HG03457 (cell line): Measurements from ENCODE around the gene CHST12.

Source experiments
- ATAC-seq: cut with Tn5 transposase; IDR thresholded peaks from one replicate; pipeline ENCODE4 v1.9.1; 2021; ENCODE audit warnings: moderate number of reproducible peaks; ENCODE audit not compliant: unreplicated experiment

CHST12 gene

DNA sequence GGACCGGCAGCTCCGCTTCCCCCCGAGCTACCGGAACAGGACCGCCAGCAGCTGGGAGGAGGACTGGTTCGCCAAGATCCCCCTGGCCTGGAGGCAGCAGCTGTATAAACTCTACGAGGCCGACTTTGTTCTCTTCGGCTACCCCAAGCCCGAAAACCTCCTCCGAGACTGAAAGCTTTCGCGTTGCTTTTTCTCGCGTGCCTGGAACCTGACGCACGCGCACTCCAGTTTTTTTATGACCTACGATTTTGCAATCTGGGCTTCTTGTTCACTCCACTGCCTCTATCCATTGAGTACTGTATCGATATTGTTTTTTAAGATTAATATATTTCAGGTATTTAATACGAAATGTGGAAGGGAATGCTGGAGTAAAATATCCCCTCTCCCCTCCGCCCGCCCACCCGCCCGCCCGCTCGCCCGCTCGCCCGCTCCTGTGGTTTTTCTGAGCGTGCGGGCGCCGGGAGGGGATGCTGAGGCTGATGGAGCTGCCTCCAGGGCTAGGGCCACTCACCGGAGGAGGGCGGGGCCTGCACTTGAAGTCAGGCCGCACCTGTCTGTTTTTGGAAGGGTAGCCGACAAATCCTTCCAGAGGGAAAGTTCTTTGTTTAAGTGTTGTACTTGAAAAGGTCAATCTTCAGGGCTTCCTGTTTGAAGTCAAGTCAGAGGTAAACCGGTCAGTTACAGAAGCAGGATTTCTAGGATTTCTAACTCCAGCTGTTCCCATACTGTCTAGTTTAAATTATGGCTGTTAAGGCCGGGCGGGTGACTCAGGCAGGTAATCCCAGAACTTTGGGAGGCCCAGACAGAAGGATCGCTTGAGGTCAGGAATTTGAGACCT is 30.5 kb downstream of the CHST12 start:
- ATAC-seq, result no peak

DNA sequence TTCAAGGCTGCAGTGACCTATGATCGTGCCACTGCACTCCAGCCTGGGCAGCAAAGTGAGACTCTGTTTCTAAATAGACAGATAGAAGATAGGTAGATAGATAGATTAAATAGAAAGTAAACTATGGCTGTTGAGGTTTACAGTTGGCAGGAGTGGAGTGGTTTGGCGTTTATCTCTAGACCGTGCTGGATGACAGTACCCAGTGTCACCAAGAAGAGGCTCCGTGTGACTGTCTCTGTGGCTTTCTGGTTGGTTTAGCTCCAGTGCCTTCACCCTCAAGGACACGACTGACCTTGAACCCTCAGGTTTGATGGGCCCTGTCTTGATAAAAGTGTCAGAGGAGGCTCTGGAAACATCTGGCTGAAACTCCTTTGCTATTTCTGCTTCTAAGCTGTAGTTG is 31.7 kb downstream of the CHST12 start:
- ATAC-seq, result no peak

DNA sequence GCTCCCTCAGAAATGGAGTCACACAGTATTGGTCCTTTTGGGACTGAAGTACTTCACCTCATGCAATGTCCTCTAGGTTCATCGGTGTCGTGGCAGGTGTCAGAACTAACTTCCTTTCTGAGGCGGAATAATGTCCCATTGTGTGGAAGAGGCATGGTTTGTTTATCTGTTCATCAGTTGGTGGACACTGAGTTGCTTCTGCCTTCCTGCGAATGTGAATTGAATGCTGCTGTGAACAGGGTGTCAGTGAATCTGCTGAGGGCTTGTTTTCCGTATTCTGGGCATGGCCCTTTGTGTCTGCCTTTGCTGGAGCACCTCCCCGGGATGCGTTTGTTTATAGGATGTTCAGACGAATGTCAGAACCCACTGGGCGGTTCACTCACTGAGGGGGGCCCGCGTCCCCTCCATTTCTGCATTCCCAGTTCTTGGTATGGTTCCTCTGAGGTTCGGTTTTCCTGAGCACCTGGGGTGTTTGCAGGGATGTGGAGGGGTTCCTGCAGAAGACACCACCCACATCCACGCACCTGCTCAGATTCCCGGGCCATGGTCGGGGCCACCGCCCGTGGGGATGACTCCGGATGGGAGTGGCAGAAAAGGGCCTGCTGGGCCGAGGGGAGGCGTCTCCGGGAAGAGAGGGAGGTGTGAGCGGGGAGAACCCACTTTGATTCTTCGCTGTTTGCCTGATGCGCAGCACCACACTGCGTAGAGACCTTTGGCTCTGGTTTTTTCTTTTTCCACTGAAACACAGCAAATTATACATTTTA is 33.1 kb downstream of the CHST12 start:
- ATAC-seq, result no peak

DNA sequence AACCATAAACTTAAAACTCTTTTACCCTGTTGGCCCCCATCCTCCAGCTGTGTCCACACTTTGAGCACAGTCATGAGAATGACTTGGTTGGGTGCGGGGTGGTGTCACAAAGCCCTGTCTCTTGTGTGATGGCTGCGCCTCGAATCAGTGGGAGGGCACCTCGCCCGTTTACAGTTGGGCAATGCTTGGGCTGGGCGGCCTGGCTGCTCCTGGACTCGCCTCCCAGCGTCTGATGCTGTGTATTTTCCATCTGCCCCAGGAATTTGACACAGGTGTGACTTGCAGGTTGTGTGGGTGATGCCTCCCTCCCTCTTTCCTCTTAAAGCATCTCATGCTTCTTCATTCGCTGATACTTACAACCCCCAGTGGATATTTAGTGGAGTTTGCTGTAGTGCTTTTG is 33.7 kb downstream of the CHST12 start:
- no peak for ATAC-seq

DNA sequence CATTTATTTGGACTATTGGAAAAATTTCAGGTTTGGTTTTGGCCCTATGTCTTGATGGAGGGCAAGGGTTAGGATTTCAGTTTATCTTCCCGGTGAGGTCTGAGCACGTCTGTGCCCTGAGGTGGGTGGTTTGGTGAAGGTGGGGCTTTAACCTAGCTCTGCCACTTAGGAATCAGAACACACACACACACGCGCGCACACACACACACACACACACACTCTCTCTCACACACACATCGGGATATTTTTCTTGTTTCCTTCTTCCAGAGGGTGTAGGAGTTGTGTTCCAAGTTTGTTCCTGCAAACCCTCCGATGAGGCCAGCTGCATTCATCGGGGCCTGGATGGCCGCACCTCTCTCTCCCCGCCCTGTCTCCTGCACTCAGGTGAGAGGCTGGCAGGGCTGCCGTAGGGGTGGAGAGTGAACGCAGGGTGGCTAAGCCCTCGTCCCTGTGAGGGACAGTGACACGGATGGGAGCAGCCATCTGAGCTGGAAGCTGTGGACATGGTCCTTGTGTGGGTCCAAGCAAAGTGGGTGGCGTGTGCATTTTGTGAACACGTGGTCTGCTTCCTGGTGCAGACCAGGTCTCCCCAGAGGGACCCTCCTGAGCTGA is 34.2 kb downstream of the CHST12 start:
- no peak for ATAC-seq

DNA sequence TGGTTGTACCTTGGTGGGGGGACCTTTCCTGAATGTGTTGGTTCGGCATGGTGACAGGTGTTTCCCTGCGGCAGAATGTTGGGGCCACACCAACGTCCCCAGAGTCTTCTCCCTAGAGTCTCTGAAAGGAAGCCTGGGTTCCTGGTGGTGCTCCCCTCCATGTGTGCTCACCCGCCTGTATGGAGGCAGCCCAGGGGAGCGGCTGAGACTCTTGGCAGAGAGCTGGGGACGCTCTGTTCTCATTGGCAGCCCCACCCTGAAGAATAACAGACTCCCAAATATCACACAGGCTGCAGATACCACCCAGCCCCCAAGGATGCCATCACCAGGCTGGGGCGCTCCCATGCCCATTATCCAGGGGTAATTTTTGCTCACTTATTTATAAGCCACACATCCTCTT is 34.8 kb downstream of the CHST12 start:
- no peak for ATAC-seq

DNA sequence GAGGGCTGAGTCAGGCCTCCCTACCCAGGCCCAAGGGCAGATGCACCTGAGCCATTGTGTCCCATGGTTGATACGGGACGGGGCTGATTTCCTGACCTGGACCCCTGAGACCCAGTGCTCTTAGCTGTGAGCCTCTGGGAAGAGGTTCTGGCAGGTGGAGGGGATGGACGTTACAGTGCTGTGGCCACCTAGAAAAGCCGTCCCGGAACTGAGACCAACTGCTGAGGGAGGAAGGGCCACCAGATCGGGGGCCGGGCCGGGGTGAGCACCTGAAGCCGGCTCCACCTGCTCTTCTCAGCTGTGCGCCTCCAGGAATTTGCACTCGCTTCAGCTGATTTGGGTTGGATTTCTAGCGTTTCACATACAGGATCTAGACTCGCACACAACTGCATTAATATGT is 35.4 kb downstream of the CHST12 start:
- no peak for ATAC-seq

DNA sequence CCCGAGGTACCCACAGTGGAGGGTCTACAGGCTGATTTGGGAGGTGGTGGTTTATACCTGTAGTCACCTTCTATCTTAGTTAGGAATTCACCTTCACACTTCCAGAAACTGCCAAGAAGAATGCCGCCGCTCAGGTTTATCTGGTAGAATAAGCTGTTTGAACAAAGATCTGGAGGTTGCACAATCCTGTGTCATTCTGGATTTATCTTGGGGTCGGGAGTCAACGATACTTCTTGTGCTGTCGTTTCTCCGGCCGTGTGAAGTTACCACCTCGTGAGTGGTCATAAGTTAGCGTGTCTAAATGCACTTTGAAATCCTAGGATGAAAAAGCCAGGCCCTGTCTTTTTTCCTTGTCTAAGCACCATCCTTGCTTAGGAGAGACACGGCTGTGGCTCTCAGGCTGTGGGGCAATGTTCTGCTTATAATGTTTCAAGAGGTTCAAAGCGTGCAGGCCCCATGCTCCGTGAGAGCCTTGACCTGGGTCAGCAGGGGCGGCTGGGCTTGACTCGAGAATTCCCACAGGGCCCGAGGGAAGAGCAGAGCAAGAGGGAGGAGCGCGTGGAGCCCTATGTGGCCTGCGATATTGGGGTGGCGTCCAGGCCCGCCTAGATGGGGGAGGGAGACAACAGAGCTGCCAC is 37.3 kb downstream of the CHST12 start:
- no peak for ATAC-seq

DNA sequence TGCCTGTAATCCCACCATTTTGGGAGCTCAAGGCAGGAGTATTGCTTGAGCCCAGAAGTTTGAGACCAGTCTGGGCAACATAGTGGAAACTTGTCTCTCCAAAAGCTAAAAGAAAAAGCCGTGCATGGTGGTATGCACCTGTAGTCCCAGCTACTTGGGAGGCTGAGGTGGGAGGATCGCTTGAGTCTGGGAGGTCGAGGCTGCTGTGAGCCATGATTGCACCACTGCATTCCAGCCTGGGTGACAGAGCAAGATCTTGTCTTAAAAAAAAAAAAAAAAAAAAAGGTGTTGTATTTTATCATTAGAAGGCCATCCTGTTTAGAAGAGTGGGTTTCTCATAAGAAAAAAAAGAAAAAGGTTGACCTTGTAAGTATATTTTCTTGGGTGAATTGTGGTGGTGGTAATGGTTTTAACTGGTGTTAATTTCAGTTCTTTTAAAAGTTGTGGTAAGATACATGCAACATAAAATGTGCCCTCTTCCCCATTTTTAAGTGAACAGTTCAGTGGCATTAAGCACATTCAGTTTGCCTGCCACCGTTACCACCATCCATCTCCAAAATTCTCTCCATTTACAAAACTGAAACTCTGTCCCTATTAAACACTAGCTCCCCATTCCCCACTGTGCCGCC is 38.1 kb downstream of the CHST12 start:
- ATAC-seq, result no peak

DNA sequence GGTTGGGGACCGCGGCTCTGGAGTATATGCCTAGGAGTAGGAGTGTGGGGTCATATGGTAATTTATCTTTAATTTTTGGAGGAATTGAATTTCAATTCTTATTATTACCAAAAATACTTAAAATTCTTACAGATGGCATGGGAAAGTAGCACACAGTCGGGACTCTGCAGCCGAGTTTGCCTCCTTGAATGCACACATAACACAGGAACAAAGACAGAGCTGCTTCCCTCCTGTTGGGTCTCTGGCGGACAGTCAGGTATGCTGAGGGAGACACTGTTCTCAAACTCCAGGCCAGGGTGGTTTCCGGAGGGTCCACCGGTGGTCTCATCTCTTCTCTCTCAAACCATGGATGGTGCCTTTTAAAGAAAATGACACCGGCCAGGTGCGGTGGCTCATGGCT is 40.1 kb downstream of the CHST12 start:
- ATAC-seq, result no peak

DNA sequence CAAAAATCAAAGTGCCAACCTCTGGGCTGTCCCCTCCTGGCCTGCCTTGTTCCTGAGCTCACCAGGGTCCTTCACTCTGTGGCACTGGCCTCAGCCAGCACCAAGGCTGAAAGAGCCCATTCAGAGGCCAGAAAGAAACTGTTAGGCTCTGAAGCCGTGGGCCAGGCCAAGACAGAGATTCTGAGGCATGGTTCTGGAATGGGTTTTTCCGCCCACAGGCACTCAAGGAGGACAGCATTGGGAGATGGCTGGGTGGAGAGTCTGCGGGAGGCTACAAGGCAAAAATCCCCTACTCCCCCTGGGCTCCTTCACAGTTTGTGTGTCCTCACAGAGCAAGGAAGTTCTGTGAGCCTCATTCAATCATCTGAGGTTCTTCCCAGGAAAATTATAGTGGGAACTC is 41.1 kb downstream of the CHST12 start:
- no peak for ATAC-seq

DNA sequence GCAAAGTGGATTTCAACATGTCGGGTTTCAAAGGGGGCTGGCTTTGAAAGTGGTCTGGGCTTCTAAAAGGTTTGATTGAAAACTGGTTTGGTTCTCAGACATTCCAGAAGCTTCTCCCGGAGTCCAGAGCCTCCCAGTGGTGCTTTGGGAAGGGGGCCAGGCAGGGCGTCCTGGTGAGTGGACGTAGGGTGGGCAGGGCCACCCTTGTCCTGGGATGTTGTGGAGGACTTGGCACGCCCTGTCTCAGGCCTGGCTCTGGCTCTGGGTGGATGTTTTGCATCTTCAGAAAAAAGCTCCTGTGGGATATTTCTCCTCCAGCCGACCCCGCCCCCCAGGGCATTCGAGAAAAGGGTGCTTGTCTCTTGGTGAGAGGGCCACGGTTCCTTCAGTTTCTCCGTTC is 41.6 kb downstream of the CHST12 start:
- no peak for ATAC-seq

DNA sequence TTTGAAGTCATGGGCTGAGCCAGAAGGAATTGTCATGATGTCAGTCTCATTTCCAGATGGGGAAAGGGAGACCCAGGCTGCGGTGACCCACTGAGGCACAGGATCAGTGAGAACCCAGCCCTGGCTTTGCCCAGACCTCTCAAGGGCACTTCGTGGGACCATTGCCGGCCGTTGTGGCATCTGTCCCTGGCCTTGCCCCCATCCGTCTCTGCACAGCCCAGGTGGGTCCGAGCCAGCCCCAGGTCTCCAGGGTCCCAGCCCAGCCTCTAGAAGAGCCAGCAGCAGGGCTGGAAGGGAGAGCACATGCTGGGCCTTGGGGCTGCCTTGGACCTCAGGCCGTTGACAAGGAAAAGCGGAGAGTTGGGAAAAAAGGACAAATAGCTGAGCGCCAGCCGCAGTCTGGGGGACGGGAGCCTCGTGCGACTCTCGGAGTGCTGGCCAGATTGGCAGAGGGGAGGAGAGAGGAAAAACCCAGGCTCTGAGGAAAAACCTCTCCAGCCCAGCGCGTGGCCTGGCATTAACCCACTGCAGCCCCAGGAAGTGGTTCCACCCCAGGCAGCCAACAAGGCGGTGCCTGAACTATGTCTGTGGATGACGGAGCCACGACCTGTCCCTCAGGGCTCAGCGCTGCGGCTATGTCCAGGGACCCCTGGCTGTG is 42.6 kb downstream of the CHST12 start:
- no peak for ATAC-seq

DNA sequence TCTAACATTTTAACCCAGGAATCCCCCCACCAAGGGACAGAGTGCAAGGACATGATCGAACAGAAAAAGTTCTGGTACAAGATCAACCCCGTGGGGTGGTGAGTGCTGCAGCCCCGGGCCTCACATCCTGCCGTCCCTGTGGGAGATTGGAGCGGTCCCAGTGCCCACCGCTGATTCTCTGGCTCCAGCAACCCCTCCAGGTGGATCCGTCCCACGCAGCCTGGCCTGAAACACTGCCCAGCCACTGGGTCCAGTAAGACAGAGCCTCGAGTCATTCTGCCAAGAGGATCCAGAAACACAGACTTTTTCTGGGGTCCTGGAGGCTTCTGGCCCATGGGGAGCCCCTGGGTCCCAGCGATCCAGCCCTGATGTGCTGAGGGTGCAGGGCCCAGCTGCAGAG is 43.3 kb downstream of the CHST12 start:
- ATAC-seq, result no peak

DNA sequence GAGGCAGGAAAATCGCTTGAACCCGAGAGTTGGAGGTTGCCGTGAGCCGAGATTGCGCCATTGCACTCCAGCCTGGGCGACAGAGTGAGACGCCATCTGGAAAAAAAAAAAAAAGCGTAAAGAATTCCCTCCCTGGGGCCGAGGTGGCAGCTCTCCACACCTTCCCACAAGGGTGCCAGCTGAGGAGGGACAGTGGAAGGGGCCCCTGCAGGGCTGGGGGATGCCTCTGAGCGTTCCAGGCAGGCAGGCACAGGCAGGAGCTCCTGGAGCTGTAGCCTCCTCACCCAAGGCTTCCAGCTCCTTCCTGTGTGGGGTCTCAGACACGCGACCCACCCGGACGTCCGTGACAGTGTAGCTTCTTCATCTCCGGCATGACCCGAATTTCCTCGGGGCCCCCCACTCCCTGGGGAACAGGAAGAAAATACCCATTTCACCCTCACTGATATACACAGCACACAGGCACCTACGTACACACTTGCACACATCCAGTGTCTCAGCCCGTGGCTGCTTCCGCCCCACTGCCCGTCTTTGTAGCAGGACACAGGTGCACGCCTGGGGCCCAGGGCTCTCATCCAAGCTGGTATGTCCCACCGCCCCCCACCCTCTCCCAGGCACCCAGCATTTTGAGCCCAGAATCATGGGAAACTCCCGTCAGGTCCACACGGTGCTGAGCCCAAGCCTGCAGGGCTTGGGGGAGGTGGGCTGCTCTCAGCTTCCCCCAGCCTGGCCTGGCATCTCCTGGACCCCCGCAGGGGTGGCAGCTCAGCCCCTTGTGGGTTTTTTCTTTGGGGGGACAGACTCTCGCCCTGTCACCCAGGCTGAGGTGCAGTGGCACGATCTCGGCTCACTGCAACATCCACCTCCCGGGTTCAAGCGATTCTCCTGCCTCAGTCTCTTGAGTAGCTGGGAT is 47.0 kb downstream of the CHST12 start:
- ATAC-seq, result no peak

DNA sequence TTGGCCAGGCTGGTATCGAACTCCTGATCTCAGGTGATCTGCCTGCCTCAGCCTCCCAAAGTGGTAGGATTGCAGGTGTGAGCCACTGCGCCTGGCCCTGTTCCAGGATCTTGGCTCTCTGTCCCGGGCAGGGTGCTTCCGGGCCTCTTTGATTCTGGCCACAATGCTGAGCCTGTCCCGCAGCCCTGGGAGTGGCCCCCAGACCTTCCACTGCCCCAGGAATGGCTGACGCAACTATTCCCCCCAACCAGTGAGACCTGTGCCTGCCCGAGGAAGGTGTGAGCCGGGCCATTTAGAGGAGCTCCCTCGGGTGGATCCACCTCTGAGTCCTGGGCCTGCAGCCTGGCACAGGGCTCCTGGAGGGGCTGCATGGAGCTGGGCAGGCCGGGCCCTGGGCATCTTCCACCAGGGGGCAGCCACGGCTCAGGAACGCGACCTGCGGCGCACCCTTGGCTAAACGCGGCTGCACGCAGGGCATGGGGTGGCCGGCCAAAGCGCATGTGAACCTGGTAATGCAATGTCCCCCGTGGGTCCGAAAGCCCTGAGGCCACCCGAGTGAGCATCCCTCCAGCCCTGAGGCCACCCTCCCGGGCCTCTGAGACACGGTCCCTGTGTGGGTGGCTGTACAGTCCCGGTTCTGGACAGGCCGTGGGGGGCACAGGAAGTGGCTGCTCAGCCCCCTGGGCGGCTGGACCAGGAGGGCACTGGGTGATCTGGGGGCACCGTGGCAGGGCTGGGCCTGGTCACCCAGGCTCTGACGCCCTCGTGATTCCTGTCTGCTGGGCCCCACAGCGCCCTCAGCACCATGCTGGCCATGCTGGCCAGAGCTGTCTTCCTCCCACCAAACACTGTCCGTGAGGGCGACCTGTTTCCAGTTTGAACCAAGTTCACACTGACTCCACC is 48.0 kb downstream of the CHST12 start:
- no peak for ATAC-seq

DNA sequence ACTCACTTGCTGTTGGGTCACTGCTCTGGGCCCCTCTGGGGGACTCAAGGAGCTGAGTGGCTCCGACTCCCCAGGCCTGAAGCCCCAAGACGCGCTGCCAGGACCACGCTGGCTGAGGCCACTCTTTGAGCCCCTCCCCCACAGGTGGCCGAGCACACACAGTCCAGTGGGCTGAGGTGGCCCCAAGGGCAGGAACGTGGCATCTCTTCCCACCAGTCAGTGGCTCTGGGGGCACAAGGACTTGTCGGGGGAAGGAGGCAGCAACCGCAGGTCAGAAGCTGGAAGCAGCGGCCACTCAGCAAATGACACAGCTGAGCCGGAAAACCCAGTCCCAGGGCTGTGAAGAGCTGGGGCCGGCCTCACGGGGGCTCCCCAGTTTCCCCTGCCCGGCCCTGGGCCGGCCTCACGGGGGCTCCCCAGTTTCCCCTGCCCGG is 48.7 kb downstream of the CHST12 start:
- no peak for ATAC-seq

DNA sequence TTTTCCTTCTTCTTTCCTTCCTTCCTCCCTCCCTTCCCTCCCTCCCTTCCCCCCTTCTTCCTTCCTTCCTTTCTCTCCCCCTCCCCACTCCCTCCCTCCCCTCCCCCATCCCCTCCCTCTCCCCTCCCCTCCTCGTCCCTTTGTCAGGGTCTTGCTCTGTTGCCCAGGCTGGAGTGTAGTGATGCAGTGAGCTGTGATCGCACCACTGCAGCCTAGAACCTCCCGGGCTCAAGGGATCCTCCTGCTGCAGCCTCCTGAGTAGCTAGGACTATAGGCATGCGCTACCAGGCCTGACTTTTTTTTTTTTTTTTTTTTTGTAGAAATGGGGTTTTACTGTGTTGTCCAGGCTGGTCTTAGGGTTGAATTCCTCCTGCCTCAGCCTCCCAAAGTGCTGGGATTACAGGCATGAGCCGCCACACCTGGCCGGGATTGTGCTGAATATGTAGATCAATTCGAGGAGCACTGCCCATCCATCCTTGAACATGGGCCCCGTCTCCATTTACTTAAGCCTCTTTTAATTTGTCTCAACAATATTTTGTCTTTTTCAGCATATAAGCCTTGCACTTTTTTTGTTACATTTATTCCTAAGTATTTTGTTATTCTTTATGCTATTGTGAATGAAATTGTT is 49.3 kb downstream of the CHST12 start:
- no peak for ATAC-seq
